NCI-H2171 (cell line): ENCODE data around the gene POLR2H.

Experiments used
- DNase-seq: peaks from one replicate; lab custom pipeline; 2025; lab: John Stamatoyannopoulos, UW

Gene POLR2H

GRCh38 chr3:184387174-184387714 lies 25.7 kb downstream of the POLR2H start:
- no peak for DNase-seq

GRCh38 chr3:184388164-184388935 lies 26.8 kb downstream of the POLR2H start:
- no peak for DNase-seq

- DNase-seq, result no peak
Measured at GRCh38 chr3:184388936-184389230, 27.4 kb downstream of the POLR2H start.

- DNase-seq, result no peak
Measured at GRCh38 chr3:184389384-184389783, 27.9 kb downstream of the POLR2H start.

GRCh38 chr3:184389935-184390528 lies 28.5 kb downstream of the POLR2H start:
- DNase-seq, result no peak

- no peak for DNase-seq
Measured at GRCh38 chr3:184391266-184391665, 29.8 kb downstream of the POLR2H start.

GRCh38 chr3:184395320-184395660 lies 33.8 kb downstream of the POLR2H start:
- DNase-seq, result no peak

GRCh38 chr3:184399410-184399809 lies 37.9 kb downstream of the POLR2H start:
- no peak for DNase-seq

GRCh38 chr3:184405075-184406030 lies 43.8 kb downstream of the POLR2H start:
- no peak for DNase-seq

- no peak for DNase-seq
Measured at GRCh38 chr3:184409331-184409926, 47.9 kb downstream of the POLR2H start.

GRCh38 chr3:184409946-184410500 lies 48.5 kb downstream of the POLR2H start:
- DNase-seq, result no peak

- no peak for DNase-seq
Measured at GRCh38 chr3:184414418-184415202, 53.1 kb downstream of the POLR2H start.

- DNase-seq, result no peak
Measured at GRCh38 chr3:184415203-184415490, 53.6 kb downstream of the POLR2H start.

GRCh38 chr3:184417619-184418327 lies 56.3 kb downstream of the POLR2H start:
- peak; percentile 19 for DNase-seq
